Smooth muscle cell (in vitro differentiated cells): ENCODE measurements around the gene NQO2. TPM values are rescaled to one million over a fixed set of nuclear protein-coding genes. Genes with fewer than 3 reads are reported as not detected.
"Not testable (repeated sequence)": the region's sequence is repeated elsewhere in the genome, so short reads cannot be mapped to it uniquely, and the experiment has no call there.

Experiments
- DNase-seq: peaks from one replicate; lab custom pipeline; 2025; ENCODE audit not compliant: unreplicated experiment; lab: John Stamatoyannopoulos, UW
- H2AFZ ChIP-seq: fragments of 200-600 bp; sonication (generic); 2 replicates; pipeline ENCODE4 v1.6.0; 2016; ENCODE audit warnings: antibody characterized with exemption, low read depth, mild to moderate bottlenecking
- H3F3A ChIP-seq: fragments of 200-600 bp; sonication (generic); 2 replicates; pipeline ENCODE4 v1.6.0; 2017; ENCODE audit warnings: antibody characterized with exemption, low read depth
- H3K27ac ChIP-seq: fragments of 200-600 bp; sonication (generic); 2 replicates; pipeline ENCODE4 v1.5.1; 2016; ENCODE audit warnings: low read depth, mild to moderate bottlenecking
- H3K27me3 ChIP-seq: fragments of 200-600 bp; sonication (generic); 2 replicates; pipeline ENCODE4 v1.6.1; 2016; ENCODE audit warnings: low read depth, mild to moderate bottlenecking
- H3K36me3 ChIP-seq: fragments of 200-600 bp; sonication (generic); 2 replicates; pipeline ENCODE4 v1.5.1; 2016; ENCODE audit warnings: low read depth
- H3K4me1 ChIP-seq: fragments of 200-600 bp; sonication (generic); 2 replicates; pipeline ENCODE4 v1.5.1; 2016; ENCODE audit warnings: low read depth
- H3K4me2 ChIP-seq: fragments of 200-600 bp; sonication (generic); 2 replicates; pipeline ENCODE4 v1.6.0; 2016; ENCODE audit warnings: mild to moderate bottlenecking
- H3K4me3 ChIP-seq: fragments of 200-600 bp; sonication (generic); 2 replicates; pipeline ENCODE4 v1.5.1; 2016; ENCODE audit warnings: mild to moderate bottlenecking
- H3K79me2 ChIP-seq: fragments of 200-600 bp; sonication (generic); 2 replicates; pipeline ENCODE4 v1.6.0; 2016; ENCODE audit warnings: low read depth, mild to moderate bottlenecking
- H3K9ac ChIP-seq: fragments of 200-600 bp; sonication (generic); 2 replicates; pipeline ENCODE4 v1.6.0; 2016; ENCODE audit warnings: low read depth
- H3K9me3 ChIP-seq: fragments of 200-600 bp; sonication (generic); replicated peaks from 2 replicates; pipeline ENCODE4 v1.5.1; 2016; ENCODE audit warnings: low read depth
- H4K20me1 ChIP-seq: fragments of 200-600 bp; sonication (generic); 2 replicates; pipeline ENCODE4 v1.6.0; 2016; ENCODE audit warnings: low read depth
- CTCF ChIP-seq: fragments of 200-600 bp; sonication (generic); IDR thresholded peaks from 2 replicates; pipeline ENCODE4 v1.5.1; 2017; ENCODE audit warnings: borderline replicate concordance, mild to moderate bottlenecking, antibody characterized with exemption; ENCODE audit not compliant: insufficient read depth, poor library complexity, severe bottlenecking
- WGBS: methylation state at CpG from one replicate; pipeline ENCODE4 v1.1.7; 2016; ENCODE audit warnings: low lambda C conversion rate; 5-methylcytosine and 5-hydroxymethylcytosine counted together
- polyA plus RNA-seq: library from polyadenylated mRNA; unstranded; fragments of >200 nt; fragmentation: Nextera tagmentation; extraction: Ambion mirVana; gene quantifications from 2 replicates; pipeline ENCODE4 v1.2.1, GENCODE V29; 2016
- total RNA-seq: library from RNA; depleted of rRNA; stranded (reverse); fragments of >200 nt; gene quantifications from 2 replicates; pipeline ENCODE4 v1.2.3, GENCODE V29; 2014

The NQO2 gene
- total and polyA plus RNA-seq, 2 experiments from 2014 or later: 12.9 to 49.0 TPM

GRCh38 chr6:3005874-3006273, 6.2 kb downstream of the NQO2 start:
- H2AFZ ChIP-seq: no peak overlapping the region
- H3K4me2 ChIP-seq: no peak overlapping the region
- H3K27ac ChIP-seq: no peak overlapping the region
- H3K4me1 ChIP-seq: no peaks in the 10 kb centered on the region
- no peak for TF ChIP-seq CTCF
- WGBS: 97% methylated on average over 9 of the region's 9 CpGs
- peaks cover 12% of the 10 kb centered on the region for H3K36me3 ChIP-seq
- no peak for DNase-seq
- H3K79me2 ChIP-seq: no peaks in the 10 kb centered on the region
- no peak overlapping the region for H3K4me3 ChIP-seq
- no peaks in the 10 kb centered on the region for H4K20me1 ChIP-seq
- no peaks in the 10 kb centered on the region for H3K27me3 ChIP-seq
- H3K9me3 ChIP-seq: peaks cover 1% of the 10 kb centered on the region
- H3K9ac ChIP-seq: no peak overlapping the region
- H3F3A ChIP-seq: no peaks in the 10 kb centered on the region

- H3K4me3 ChIP-seq: no peak overlapping the region
- no peak for DNase-seq
- no peak overlapping the region for H2AFZ ChIP-seq
- no peak for TF ChIP-seq CTCF
- H3K9me3 ChIP-seq: peaks cover 7% of the 10 kb centered on the region
- H3K36me3 ChIP-seq: peaks cover 16% of the 10 kb centered on the region
- no peaks in the 10 kb centered on the region for H4K20me1 ChIP-seq
- no peaks in the 10 kb centered on the region for H3K79me2 ChIP-seq
- H3F3A ChIP-seq: no peaks in the 10 kb centered on the region
- no peak overlapping the region for H3K4me2 ChIP-seq
- no peaks in the 10 kb centered on the region for H3K4me1 ChIP-seq
- H3K27me3 ChIP-seq: no peaks in the 10 kb centered on the region
- no peak overlapping the region for H3K9ac ChIP-seq
- 97% methylated on average over 5 of the region's 5 CpGs for WGBS
- no peak overlapping the region for H3K27ac ChIP-seq
Observed at GRCh38 chr6:3006476-3006875, 6.8 kb downstream of the NQO2 start.

GRCh38 chr6:3007571-3007970, 7.9 kb downstream of the NQO2 start:
- H2AFZ ChIP-seq: no peak overlapping the region
- WGBS: 96% methylated on average over 3 of the region's 3 CpGs
- no peaks in the 10 kb centered on the region for H3K79me2 ChIP-seq
- H3K9ac ChIP-seq: no peak overlapping the region
- no peaks in the 10 kb centered on the region for H3K27me3 ChIP-seq
- H3F3A ChIP-seq: no peaks in the 10 kb centered on the region
- no peak overlapping the region for H3K4me3 ChIP-seq
- H4K20me1 ChIP-seq: no peaks in the 10 kb centered on the region
- DNase-seq: no peak
- no peak for TF ChIP-seq CTCF
- H3K27ac ChIP-seq: no peak overlapping the region
- H3K4me2 ChIP-seq: no peak overlapping the region
- H3K9me3 ChIP-seq: peaks cover 13% of the 10 kb centered on the region
- peaks cover 22% of the 10 kb centered on the region for H3K36me3 ChIP-seq
- no peaks in the 10 kb centered on the region for H3K4me1 ChIP-seq

- not testable (repeated sequence) for H3K9ac ChIP-seq, H2AFZ ChIP-seq, H3F3A ChIP-seq, H3K27ac ChIP-seq, H3K4me1 ChIP-seq, H3K4me3 ChIP-seq, DNase-seq, H3K27me3 ChIP-seq, H3K4me2 ChIP-seq, H3K79me2 ChIP-seq, H4K20me1 ChIP-seq
- H3K9me3 ChIP-seq: peaks cover 13% of the 10 kb centered on the region
- peaks cover 22% of the 10 kb centered on the region for H3K36me3 ChIP-seq
- 88% methylated on average over 17 of the region's 17 CpGs for WGBS
Observed at GRCh38 chr6:3008712-3009265, 9.1 kb downstream of the NQO2 start.
